Mesenchymal stem cell (in vitro differentiated cells and primary cell): ENCODE measurements around the gene SAMMSON.

Source experiments
- DNase-seq: peaks from one replicate; pipeline ENCODE4 v3.0.0-alpha.2; 2013
- H2AFZ ChIP-seq: one replicate; pipeline ENCODE4 v1.6.1; 2013; ENCODE audit warnings: low read depth, mild to moderate bottlenecking, control low read depth, inconsistent platforms, low read length, moderate library complexity
- H2AK5ac ChIP-seq: 2 replicates; pipeline ENCODE4 v1.6.1; 2013; ENCODE audit warnings: low read length, moderate library complexity, mild to moderate bottlenecking, inconsistent platforms; ENCODE audit not compliant: severe bottlenecking
- H2BK120ac ChIP-seq: one replicate; pipeline ENCODE4 v1.6.1; 2013; ENCODE audit warnings: low read depth, mild to moderate bottlenecking, inconsistent platforms, low read length, moderate library complexity
- H2BK12ac ChIP-seq, 2 experiments: one replicate each; pipeline ENCODE4 v1.6.1; 2013; ENCODE audit warnings: inconsistent platforms in 2 of 2, low read length in 2 of 2, mild to moderate bottlenecking in 2 of 2, moderate library complexity in 2 of 2, control low read depth in 1 of 2
- H2BK15ac ChIP-seq: one replicate; pipeline ENCODE4 v1.6.1; 2013; ENCODE audit warnings: mild to moderate bottlenecking, low read depth, inconsistent platforms; ENCODE audit not compliant: poor library complexity, severe bottlenecking
- H2BK5ac ChIP-seq: 2 replicates; pipeline ENCODE4 v1.6.1; 2013; ENCODE audit warnings: low read depth, mild to moderate bottlenecking, low read length, control low read depth, inconsistent platforms; ENCODE audit not compliant: poor library complexity, severe bottlenecking
- H3K14ac ChIP-seq, 2 experiments: one replicate each; pipeline ENCODE4 v1.6.1; 2013; ENCODE audit warnings: inconsistent platforms in 2 of 2, low read length in 2 of 2, control low read depth in 1 of 2, mild to moderate bottlenecking in 1 of 2, moderate library complexity in 1 of 2
- H3K18ac ChIP-seq, 2 experiments: one replicate each; pipeline ENCODE4 v1.6.1; 2013; ENCODE audit warnings: inconsistent platforms in 2 of 2, low read length in 2 of 2, control low read depth in 1 of 2, low read depth in 1 of 2, mild to moderate bottlenecking in 1 of 2
- H3K23ac ChIP-seq, 2 experiments: one replicate each; pipeline ENCODE4 v1.6.1; 2013; ENCODE audit warnings: inconsistent platforms in 2 of 2, low read length in 2 of 2, mild to moderate bottlenecking in 2 of 2, moderate library complexity in 2 of 2, control low read depth in 1 of 2
- H3K27ac ChIP-seq: 2 replicates; pipeline ENCODE4 v1.5.1; 2013; ENCODE audit warnings: mild to moderate bottlenecking, moderate library complexity, low read length, control low read depth, inconsistent platforms; ENCODE audit not compliant: poor library complexity, severe bottlenecking
- H3K27me3 ChIP-seq, 2 experiments: 2 replicates each; pipeline versions ENCODE4 v1.6.1 to v1.7.0; 2013; ENCODE audit warnings: low read length in 2 of 2, mild to moderate bottlenecking in 2 of 2, moderate library complexity in 2 of 2, control low read depth in 1 of 2, inconsistent platforms in 1 of 2; ENCODE audit not compliant: control insufficient read depth in 1 of 2, insufficient read depth in 1 of 2
- H3K36me3 ChIP-seq, 2 experiments: 2 replicates each; pipeline versions ENCODE4 v1.6.1 to v1.7.0; 2013; ENCODE audit warnings: low read length in 2 of 2, control low read depth in 1 of 2, inconsistent platforms in 1 of 2, low read depth in 1 of 2, mild to moderate bottlenecking in 1 of 2; ENCODE audit not compliant: insufficient read depth in 2 of 2, control insufficient read depth in 1 of 2
- H3K4ac ChIP-seq, 2 experiments: one replicate each; pipeline ENCODE4 v1.6.1; 2013; ENCODE audit warnings: inconsistent platforms in 2 of 2, low read length in 2 of 2, mild to moderate bottlenecking in 2 of 2, moderate library complexity in 2 of 2, control low read depth in 1 of 2, low read depth in 1 of 2
- H3K4me1 ChIP-seq: 2 replicates; pipeline ENCODE4 v1.6.1; 2013; ENCODE audit warnings: low read depth, low read length, control low read depth; ENCODE audit not compliant: control insufficient read depth, insufficient read depth
- H3K4me2 ChIP-seq: 2 replicates; pipeline ENCODE4 v1.6.1; 2013; ENCODE audit warnings: low read length, mild to moderate bottlenecking, inconsistent platforms; ENCODE audit not compliant: poor library complexity, severe bottlenecking
- H3K4me3 ChIP-seq, 2 experiments: 2 replicates each; pipeline versions ENCODE4 v1.5.1 to v1.7.0; 2013; ENCODE audit warnings: low read length in 2 of 2, mild to moderate bottlenecking in 2 of 2, control low read depth in 1 of 2, low read depth in 1 of 2; ENCODE audit not compliant: insufficient read depth in 1 of 2
- H3K79me1 ChIP-seq: replicated peaks from 2 replicates; pipeline ENCODE4 v1.6.1; 2013; ENCODE audit warnings: mild to moderate bottlenecking, control low read depth, low read length, inconsistent platforms; ENCODE audit not compliant: poor library complexity, severe bottlenecking
- H3K9ac ChIP-seq: 2 replicates; pipeline ENCODE4 v1.7.0; 2013; ENCODE audit warnings: mild to moderate bottlenecking, low read length, moderate library complexity
- H3K9me3 ChIP-seq: 2 replicates; pipeline ENCODE4 v1.7.0; 2013; ENCODE audit warnings: mild to moderate bottlenecking, low read length; ENCODE audit not compliant: control insufficient read depth
- H4K8ac ChIP-seq: one replicate; pipeline ENCODE4 v1.6.1; 2013; ENCODE audit warnings: inconsistent platforms, mild to moderate bottlenecking, low read length, moderate library complexity
- H4K91ac ChIP-seq: one replicate; pipeline ENCODE4 v1.6.1; 2013; ENCODE audit warnings: mild to moderate bottlenecking, low read length, inconsistent platforms
- WGBS: methylation state at CpG from one replicate; pipeline ENCODE4 v1.1.7; 2013; ENCODE audit warnings: mixed read lengths; 5-methylcytosine and 5-hydroxymethylcytosine counted together

Gene SAMMSON

GRCh38 chr3:70075101-70075500 is 75.6 kb downstream of the SAMMSON start:
- Histone ChIP-seq H2BK120ac (no peak overlapping the region), H3K4me2 (no peak overlapping the region), H2BK15ac (no peak overlapping the region), H3K4me1 (no peaks in the 10 kb centered on the region), H3K36me3 (no peaks in the 10 kb centered on the region), H3K18ac (no peak overlapping the region), H2BK12ac (no peak overlapping the region), H3K79me1 (no peaks in the 10 kb centered on the region), H4K8ac (no peak overlapping the region), H2AFZ (no peak overlapping the region), H3K9me3 (peaks cover 4% of the 10 kb centered on the region), H3K14ac (no peak overlapping the region), H3K4ac (no peak overlapping the region), H3K23ac (no peak overlapping the region), H3K27ac (no peak overlapping the region), H3K27me3 (peaks cover 0 to 14% of the 10 kb centered on the region in 2 experiments), H2AK5ac (no peak overlapping the region), H2BK5ac (no peak overlapping the region), H3K4me3 (no peak overlapping the region), H3K9ac (no peak overlapping the region), H4K91ac (no peak overlapping the region)
- no CpG with 5 or more reads among the region's 2 CpGs for WGBS
- no peak for DNase-seq

- Histone ChIP-seq H3K23ac (no peak overlapping the region), H4K91ac (no peak overlapping the region), H4K8ac (no peak overlapping the region), H2AFZ (no peak overlapping the region), H3K4me1 (no peaks in the 10 kb centered on the region), H2AK5ac (no peak overlapping the region), H3K36me3 (no peaks in the 10 kb centered on the region), H2BK12ac (no peak overlapping the region), H3K9ac (no peak overlapping the region), H3K4me2 (no peak overlapping the region), H3K4ac (no peak overlapping the region), H2BK120ac (no peak overlapping the region), H2BK15ac (no peak overlapping the region), H3K27me3 (peaks cover 0 to 14% of the 10 kb centered on the region in 2 experiments), H3K14ac (no peak overlapping the region), H3K79me1 (no peaks in the 10 kb centered on the region), H3K18ac (no peak overlapping the region), H3K27ac (no peak overlapping the region), H3K9me3 (peaks cover 4% of the 10 kb centered on the region), H3K4me3 (no peak overlapping the region), H2BK5ac (no peak overlapping the region)
- WGBS, result 21% methylated on average over 3 of the region's 3 CpGs
- no peak for DNase-seq
Observed at GRCh38 chr3:70076396-70076795, 76.9 kb downstream of the SAMMSON start.

- H3K4me3 ChIP-seq, result no peak overlapping the region
- H3K14ac ChIP-seq, result no peak overlapping the region
- no peak overlapping the region for H4K91ac ChIP-seq
- no peak overlapping the region for H3K9ac ChIP-seq
- no peak overlapping the region for H2AK5ac ChIP-seq
- H3K9me3 ChIP-seq, result peaks cover 4% of the 10 kb centered on the region
- no peak overlapping the region for H2AFZ ChIP-seq
- no peaks in the 10 kb centered on the region for H3K4me1 ChIP-seq
- no peak overlapping the region for H3K27ac ChIP-seq
- H2BK15ac ChIP-seq, result no peak overlapping the region
- H2BK12ac ChIP-seq, result no peak overlapping the region
- whole genome bisulfite sequencing, result 77% methylated on average over 2 of the region's 3 CpGs
- no peaks in the 10 kb centered on the region for H3K36me3 ChIP-seq
- H2BK5ac ChIP-seq, result no peak overlapping the region
- H3K23ac ChIP-seq, result no peak overlapping the region
- DNase-seq, result no peak
- peaks cover 13 to 21% of the 10 kb centered on the region in 2 experiments for H3K27me3 ChIP-seq
- H2BK120ac ChIP-seq, result no peak overlapping the region
- H3K79me1 ChIP-seq, result no peaks in the 10 kb centered on the region
- no peak overlapping the region for H3K4ac ChIP-seq
- no peak overlapping the region for H3K4me2 ChIP-seq
- no peak overlapping the region for H3K18ac ChIP-seq
- no peak overlapping the region for H4K8ac ChIP-seq
Observed at GRCh38 chr3:70078778-70079177, 79.2 kb downstream of the SAMMSON start.

- H2BK12ac ChIP-seq, result no peak overlapping the region
- H3K4me3 ChIP-seq, result no peak overlapping the region
- no peak overlapping the region for H3K18ac ChIP-seq
- H3K4ac ChIP-seq, result no peak overlapping the region
- H2BK120ac ChIP-seq, result no peak overlapping the region
- no peak overlapping the region for H3K4me2 ChIP-seq
- H2BK15ac ChIP-seq, result no peak overlapping the region
- H3K14ac ChIP-seq, result no peak overlapping the region
- peaks cover 7 to 13% of the 10 kb centered on the region in 2 experiments for H3K27me3 ChIP-seq
- H3K4me1 ChIP-seq, result no peaks in the 10 kb centered on the region
- H2AFZ ChIP-seq, result no peak overlapping the region
- no peak overlapping the region for H3K27ac ChIP-seq
- no peaks in the 10 kb centered on the region for H3K79me1 ChIP-seq
- H3K9me3 ChIP-seq, result no peaks in the 10 kb centered on the region
- H2AK5ac ChIP-seq, result no peak overlapping the region
- H3K9ac ChIP-seq, result no peak overlapping the region
- no peaks in the 10 kb centered on the region for H3K36me3 ChIP-seq
- no peak for DNase-seq
- H4K91ac ChIP-seq, result no peak overlapping the region
- H4K8ac ChIP-seq, result no peak overlapping the region
- no peak overlapping the region for H3K23ac ChIP-seq
- no peak overlapping the region for H2BK5ac ChIP-seq
Observed at GRCh38 chr3:70085613-70086012, 86.1 kb downstream of the SAMMSON start.
